H1 (cell line): ENCODE data around the gene PMEPA1. TPM values are rescaled to one million over a fixed set of nuclear protein-coding genes. Genes with fewer than 3 reads are reported as not detected.

ENCODE experiments used
- ASH2L ChIP-seq: fragments of 200-600, 300-600 bp; sonication (generic); IDR thresholded peaks from one replicate; pipeline ENCODE4 v1.7.1; 2017; ENCODE audit warnings: low read length
- CREB1 ChIP-seq: IDR thresholded peaks from 2 replicates; pipeline ENCODE4 v1.6.1; 2012; ENCODE audit warnings: inconsistent platforms
- POU5F1 ChIP-seq: IDR thresholded peaks from 2 replicates; pipeline ENCODE4 v1.6.1; 2011; ENCODE audit warnings: low read depth, mild to moderate bottlenecking, low read length, moderate library complexity
- RBBP5 ChIP-seq: IDR thresholded peaks from 2 replicates; pipeline ENCODE4 v1.7.1; 2012; ENCODE audit warnings: low read depth, mild to moderate bottlenecking, inconsistent platforms, low read length, moderate library complexity, borderline replicate concordance
- SIN3A ChIP-seq, 2 experiments: IDR thresholded peaks in 1 of 2; conservative IDR thresholded peaks in 1 of 2; 2 replicates each; pipeline ENCODE4 v1.6.1; 2011 to 2012; ENCODE audit warnings: low read length in 2 of 2, improper control_type of control experiment in 1 of 2, low read depth in 1 of 2, mild to moderate bottlenecking in 1 of 2
- polyA plus RNA-seq, 7 experiments: library from polyadenylated mRNA; depleted of rRNA in 3 of 7; stranded (reverse) in 5 of 7; unstranded in 2 of 7; fragments of >200 nt in 5 of 7; fragments of 200-250 nt in 2 of 7; gene quantifications; 1 replicate in 5 of 7; 2 replicates in 1 of 7; 4 replicates in 1 of 7; pipeline versions ENCODE4 v1.2.1 to v1.2.3, GENCODE V29; 2011 to 2013; ENCODE audit warnings: missing spikeins in 2 of 7, mixed read lengths in 2 of 7
- total RNA-seq: library from RNA; stranded (reverse); fragmentation: NEBNext Ultra II Directional; extraction: Animal tissue kit (Norgen Biotek cat#: 25700); gene quantifications from 2 replicates; pipeline ENCODE4 v1.2.1, GENCODE V29; 2021
- TF ChIP-seq, protein P1 (sequence below): IDR thresholded peaks from 2 replicates; pipeline ENCODE4 v1.6.1; 2012; ENCODE audit warnings: low read length, inconsistent platforms

PMEPA1 gene
- total and polyA plus RNA-seq, 2 of the 8 experiments (the other 6 are each of a cell fraction or from before 2014, with no cell fraction given) = 12.7 to 20.5 TPM

DNA sequence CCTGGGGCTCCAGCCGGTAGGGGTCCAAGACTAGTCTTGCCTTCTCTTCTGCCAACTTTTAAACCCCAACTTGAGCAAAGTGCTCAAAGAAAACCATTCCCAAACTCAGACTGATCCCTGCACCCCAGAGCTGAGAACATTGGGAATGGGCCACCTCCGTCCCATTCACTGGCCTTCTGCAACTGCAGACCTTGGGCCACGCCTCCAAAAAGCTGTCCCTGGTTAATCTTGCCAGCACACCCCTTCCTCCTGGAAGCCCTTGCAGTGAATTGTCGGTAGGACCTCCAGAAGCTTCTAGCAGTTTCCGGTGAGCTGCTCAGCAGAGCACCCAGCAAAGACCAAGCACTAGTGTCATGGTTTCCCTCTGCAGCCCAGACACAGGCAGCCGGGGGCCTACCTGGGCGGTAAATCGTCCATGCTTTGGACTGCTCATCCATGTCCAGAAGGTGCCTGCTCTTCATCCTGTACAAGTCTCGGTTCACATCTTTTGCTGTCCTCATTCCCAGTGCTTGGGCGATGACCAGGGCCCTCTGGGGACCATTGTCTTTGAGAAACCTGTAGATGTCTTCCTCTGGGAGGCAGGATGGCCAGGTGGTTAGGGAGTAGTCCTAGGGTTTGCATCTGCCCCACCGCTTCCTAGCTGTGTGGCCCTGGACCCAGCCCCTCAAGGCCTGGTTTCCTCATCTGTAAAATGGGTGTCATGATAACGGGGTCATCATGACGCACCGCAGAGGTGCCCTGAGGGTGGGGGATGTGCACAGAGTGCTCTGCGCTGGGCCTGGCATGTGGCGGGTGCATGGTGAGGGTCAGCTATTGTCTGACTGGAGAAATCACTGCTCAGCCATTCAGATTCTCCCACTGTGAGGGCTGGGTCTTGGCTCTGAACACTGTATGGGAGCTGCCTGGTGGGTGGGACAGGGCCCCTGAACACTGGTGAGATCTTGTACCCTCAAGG, 95.0 kb downstream of the PMEPA1 start (continued):
- TF ChIP-seq, protein P1, sequence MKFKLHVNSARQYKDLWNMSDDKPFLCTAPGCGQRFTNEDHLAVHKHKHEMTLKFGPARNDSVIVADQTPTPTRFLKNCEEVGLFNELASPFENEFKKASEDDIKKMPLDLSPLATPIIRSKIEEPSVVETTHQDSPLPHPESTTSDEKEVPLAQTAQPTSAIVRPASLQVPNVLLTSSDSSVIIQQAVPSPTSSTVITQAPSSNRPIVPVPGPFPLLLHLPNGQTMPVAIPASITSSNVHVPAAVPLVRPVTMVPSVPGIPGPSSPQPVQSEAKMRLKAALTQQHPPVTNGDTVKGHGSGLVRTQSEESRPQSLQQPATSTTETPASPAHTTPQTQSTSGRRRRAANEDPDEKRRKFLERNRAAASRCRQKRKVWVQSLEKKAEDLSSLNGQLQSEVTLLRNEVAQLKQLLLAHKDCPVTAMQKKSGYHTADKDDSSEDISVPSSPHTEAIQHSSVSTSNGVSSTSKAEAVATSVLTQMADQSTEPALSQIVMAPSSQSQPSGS = no peak
- TF ChIP-seq POU5F1 (no peak), ASH2L (no peak), SIN3A (conservative IDR thresholded peaks at IDR 0.05 in 1 of 2, IDR thresholded peaks at IDR 0.05 in 1 of 2; ENCODE audit: low read depth in 1 of 2, low read length in 2 of 2) (no peak), RBBP5 (no peak), CREB1 (no peak)
